GM12865 (cell line): ENCODE data around the gene CCP110.

Experiments
- DNase-seq: peaks from one replicate; pipeline ENCODE4 v3.0.0; 2010; ENCODE audit warnings: low read depth
- H3K4me3 ChIP-seq: 2 replicates; pipeline ENCODE4 v1.5.1; 2011; ENCODE audit warnings: mild to moderate bottlenecking, low read depth, low read length, control low read depth
- TF ChIP-seq, protein P1 (sequence below): IDR thresholded peaks from 2 replicates; pipeline ENCODE4 v1.5.1; 2011; ENCODE audit warnings: low read length, control low read depth, low read depth, inconsistent platforms; ENCODE audit not compliant: insufficient read depth; ENCODE audit errors: missing control alignments

The CCP110 gene

DNA sequence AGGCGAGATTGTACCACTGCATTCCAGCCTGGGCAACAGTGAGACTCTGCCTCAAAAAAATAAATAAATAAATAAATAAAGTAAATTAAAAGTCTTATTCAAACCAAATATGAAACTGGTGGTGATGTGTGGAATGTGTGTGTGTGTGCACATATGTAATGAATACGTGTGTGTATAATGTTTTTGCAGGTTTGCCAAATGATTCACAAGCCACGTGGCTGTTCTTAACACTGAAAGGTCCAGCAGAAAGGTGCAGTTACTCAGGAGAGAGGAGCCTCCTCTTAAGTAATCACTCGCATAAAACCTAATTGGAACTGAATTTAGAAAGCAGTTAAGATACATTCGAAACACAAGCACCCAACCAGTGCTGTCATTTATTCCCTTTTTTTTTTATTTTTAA lies 24.7 kb upstream of the CCP110 start:
- DNase-seq: no peak
- H3K4me3 ChIP-seq: no peak overlapping the region
- TF ChIP-seq, protein P1, sequence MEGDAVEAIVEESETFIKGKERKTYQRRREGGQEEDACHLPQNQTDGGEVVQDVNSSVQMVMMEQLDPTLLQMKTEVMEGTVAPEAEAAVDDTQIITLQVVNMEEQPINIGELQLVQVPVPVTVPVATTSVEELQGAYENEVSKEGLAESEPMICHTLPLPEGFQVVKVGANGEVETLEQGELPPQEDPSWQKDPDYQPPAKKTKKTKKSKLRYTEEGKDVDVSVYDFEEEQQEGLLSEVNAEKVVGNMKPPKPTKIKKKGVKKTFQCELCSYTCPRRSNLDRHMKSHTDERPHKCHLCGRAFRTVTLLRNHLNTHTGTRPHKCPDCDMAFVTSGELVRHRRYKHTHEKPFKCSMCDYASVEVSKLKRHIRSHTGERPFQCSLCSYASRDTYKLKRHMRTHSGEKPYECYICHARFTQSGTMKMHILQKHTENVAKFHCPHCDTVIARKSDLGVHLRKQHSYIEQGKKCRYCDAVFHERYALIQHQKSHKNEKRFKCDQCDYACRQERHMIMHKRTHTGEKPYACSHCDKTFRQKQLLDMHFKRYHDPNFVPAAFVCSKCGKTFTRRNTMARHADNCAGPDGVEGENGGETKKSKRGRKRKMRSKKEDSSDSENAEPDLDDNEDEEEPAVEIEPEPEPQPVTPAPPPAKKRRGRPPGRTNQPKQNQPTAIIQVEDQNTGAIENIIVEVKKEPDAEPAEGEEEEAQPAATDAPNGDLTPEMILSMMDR: no peak

DNA sequence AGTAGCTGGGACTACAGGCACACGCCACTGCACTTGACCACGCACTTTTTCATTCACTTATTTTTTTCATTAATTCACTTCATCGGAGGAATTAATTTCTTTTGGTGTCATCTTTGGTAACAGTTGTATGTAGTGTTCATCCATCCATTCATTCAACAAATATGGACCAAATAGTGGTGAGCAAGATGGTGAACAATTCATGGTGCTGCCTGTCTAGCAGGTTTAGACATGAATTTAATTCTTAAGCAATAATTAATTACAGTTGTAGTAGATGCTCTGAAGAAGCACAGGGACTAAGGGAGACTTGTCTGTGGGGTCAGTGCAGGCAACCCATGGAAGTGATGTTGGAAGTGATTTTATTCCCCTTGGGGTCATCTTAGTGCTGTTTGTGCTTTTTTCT lies 24.3 kb upstream of the CCP110 start:
- DNase-seq: no peak
- TF ChIP-seq, protein P1: no peak
- H3K4me3 ChIP-seq: no peak overlapping the region

DNA sequence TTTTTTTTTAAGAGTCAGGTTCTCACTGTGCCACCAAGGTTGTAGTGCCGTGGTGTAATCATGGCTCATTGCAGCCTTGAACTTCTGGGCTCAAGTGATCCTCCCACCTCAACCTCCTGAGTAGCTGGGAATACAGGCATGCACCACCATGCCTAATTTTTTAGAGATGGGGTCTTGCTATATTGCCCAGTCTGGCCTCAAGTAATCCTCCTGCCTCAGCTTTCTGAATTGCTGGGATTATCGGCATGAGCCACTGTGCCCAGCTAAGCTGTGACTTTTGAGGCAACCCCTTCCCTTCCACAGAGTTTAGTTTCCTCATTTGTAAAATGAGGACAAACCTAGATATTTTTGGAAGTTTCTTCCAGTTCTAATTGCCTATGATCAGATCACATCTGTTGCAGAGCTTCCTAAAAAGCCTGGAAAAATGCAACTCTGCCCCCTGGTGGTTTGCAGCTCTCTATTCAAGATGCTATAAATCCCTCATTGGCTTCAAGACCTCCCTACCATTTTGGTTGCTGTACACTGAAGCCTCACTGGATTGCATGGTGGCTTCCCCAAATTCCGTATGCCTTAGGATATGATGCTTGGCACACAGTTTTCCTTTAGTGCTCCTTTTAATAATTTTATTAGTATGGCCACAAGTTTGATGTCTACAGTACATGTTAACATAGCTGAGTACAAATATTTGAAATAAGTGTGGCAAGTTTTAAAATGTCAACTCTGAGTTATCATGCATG lies 21.2 kb upstream of the CCP110 start:
- TF ChIP-seq, protein P1: peak; percentile 74
- no peak overlapping the region for H3K4me3 ChIP-seq

DNA sequence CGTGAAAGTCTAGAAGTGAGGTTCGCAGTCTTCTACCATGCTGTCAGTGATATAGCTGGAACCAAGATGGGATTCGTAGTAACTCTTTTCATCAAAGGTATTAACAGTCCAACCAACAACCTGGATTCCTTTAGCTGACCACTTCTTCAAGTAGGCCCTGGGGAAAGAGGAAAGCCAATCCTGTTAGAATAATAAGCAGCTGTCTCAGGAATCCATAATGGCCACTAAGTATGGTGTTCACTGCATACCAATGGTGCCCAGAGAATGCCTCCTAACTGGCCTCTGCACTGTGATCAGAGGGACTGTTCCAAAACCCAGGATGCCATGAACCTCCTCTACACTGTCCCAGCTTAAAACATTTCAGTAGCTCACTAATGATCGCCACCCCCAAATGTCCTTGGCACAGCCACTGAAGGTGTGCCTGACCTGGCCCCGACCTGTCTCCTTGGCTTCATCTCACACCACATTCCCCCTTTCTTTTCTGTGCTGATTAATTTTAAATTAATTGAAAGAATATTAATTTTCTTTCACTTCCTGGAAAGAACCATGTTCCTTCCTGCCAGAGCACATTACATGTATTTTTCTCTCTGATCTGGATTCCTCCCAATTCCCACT lies 20.2 kb upstream of the CCP110 start:
- DNase-seq: no peak
- TF ChIP-seq, protein P1: no peak
- H3K4me3 ChIP-seq: no peak overlapping the region

More for the DNA sequence above, 21.2 kb upstream of the CCP110 start:
- DNase-seq: peak; percentile 78

DNA sequence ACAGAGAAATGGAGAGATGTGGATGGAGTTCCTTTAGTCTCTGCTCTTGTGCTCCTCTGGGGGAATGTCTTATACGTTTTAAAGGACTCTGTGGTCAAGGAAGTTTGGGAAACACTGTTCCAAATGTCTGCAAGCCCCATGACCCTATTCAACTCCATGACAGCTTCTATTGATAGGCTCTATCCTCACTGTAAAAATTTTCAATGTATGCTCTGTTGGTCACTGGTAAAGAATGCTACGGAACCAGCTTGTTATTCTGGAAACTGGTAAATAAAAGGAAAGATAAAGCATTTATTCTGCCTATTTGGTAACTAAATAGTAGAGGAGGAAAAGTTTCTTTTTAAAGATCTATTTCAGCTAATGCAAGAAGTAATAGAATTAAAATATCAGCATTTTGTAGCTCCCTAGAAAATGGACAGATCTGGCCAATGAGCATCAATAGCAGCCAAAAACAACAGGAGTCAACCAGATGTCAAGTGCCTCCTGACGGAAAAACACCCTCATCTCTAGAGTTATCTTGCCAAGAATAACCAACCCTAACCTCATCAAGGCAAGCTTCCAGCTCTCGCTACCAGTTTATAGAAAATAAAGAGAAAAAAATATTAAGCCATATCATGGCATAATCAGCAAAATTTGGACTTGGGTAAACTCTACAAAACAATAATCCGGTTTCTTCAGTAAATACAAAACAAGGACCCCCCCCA lies 18.0 kb upstream of the CCP110 start:
- H3K4me3 ChIP-seq: no peak overlapping the region
- DNase-seq: no peak
- TF ChIP-seq, protein P1: no peak

DNA sequence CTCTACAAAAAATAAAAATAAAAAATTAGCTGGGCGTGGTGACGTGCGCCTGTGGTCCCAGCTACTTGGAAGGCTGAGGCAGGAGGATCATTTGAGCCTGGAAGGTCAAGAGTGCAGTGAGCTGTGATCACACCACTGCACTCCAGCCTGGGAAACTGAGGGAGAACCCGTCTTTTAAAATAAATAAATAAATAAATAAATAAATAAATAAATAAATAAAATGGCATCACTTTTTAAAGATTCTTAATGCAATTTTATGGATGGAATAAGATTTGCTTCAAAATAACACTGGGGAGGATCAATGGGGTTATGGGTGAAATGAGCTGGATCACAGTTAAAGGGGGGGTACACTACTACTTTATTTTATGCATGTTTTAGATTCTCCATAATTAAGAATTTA lies 16.8 kb upstream of the CCP110 start:
- TF ChIP-seq, protein P1: no peak
- no peak for DNase-seq
- no peak overlapping the region for H3K4me3 ChIP-seq

DNA sequence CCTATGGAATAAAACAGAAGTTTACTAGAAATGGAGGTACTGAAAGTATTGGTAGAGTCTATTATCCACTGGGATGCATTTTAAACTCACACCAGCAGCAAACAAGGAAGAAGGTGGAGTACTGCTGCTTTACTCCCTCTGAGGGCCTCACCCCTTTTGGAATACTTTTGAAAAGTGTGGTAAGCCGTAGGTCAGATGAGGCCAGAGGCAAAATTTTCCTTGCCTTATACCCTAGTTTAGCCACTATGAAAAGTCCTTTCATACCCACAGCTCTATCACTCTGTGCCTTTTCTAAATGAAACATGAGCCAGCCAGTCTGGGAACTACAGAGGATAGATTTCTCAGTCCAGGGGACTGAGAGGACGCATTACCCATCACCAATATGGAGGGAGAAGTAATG lies 15.9 kb upstream of the CCP110 start:
- no peak for DNase-seq
- H3K4me3 ChIP-seq: no peak overlapping the region
- TF ChIP-seq, protein P1: no peak
